ENCODE results near the gene ETNK2.

ETNK2 gene

GRCh38 chr1:204126386-204126785, 25.5 kb downstream of the ETNK2 start:
- no peak for DNase-seq (ENCODE audit: low read depth in 2 of 2)

- no peak for DNase-seq (ENCODE audit: low read depth in 2 of 2)
Measured at GRCh38 chr1:204125759-204126351, 26.0 kb downstream of the ETNK2 start.

- no peak for DNase-seq (ENCODE audit: low read depth in 2 of 2)
Measured at GRCh38 chr1:204124639-204125038, 27.2 kb downstream of the ETNK2 start.

GRCh38 chr1:204123376-204123775, 28.5 kb downstream of the ETNK2 start:
- DNase-seq (ENCODE audit: low read depth in 2 of 2), result no peak

- DNase-seq (ENCODE audit: low read depth in 2 of 2), result no peak
Measured at GRCh38 chr1:204121840-204122555, 29.8 kb downstream of the ETNK2 start.

GRCh38 chr1:204116539-204116938, 35.3 kb downstream of the ETNK2 start:
- DNase-seq (ENCODE audit: low read depth in 2 of 2), result no peak

- no peak for DNase-seq (ENCODE audit: low read depth in 2 of 2)
Measured at GRCh38 chr1:204115116-204115515, 36.7 kb downstream of the ETNK2 start.

- no peak for DNase-seq (ENCODE audit: low read depth in 2 of 2)
Measured at GRCh38 chr1:204114606-204115005, 37.2 kb downstream of the ETNK2 start.

GRCh38 chr1:204113896-204114295, 37.9 kb downstream of the ETNK2 start:
- DNase-seq (ENCODE audit: low read depth in 2 of 2), result no peak

GRCh38 chr1:204112876-204113730, 38.7 kb downstream of the ETNK2 start:
- no peak for DNase-seq (ENCODE audit: low read depth in 2 of 2)

GRCh38 chr1:204110894-204111633, 40.8 kb downstream of the ETNK2 start:
- DNase-seq (ENCODE audit: low read depth in 2 of 2), result no peak

GRCh38 chr1:204108312-204109141, 43.3 kb downstream of the ETNK2 start:
- no peak for DNase-seq (ENCODE audit: low read depth in 2 of 2)

- no peak for DNase-seq (ENCODE audit: low read depth in 2 of 2)
Measured at GRCh38 chr1:204107892-204108291, 44.0 kb downstream of the ETNK2 start.

- DNase-seq (ENCODE audit: low read depth in 2 of 2), result no peak
Measured at GRCh38 chr1:204106825-204107224, 45.0 kb downstream of the ETNK2 start.

- no peak for DNase-seq (ENCODE audit: low read depth in 2 of 2)
Measured at GRCh38 chr1:204105131-204105515, 46.7 kb downstream of the ETNK2 start.

- no peak for DNase-seq (ENCODE audit: low read depth in 2 of 2)
Measured at GRCh38 chr1:204104331-204105130, 47.3 kb downstream of the ETNK2 start.

- DNase-seq (ENCODE audit: low read depth in 2 of 2), result no peak
Measured at GRCh38 chr1:204103431-204103741, 48.5 kb downstream of the ETNK2 start.

GRCh38 chr1:204102739-204103430, 49.0 kb downstream of the ETNK2 start:
- DNase-seq (ENCODE audit: low read depth in 2 of 2), result no peak

GRCh38 chr1:204102029-204102611, 49.7 kb downstream of the ETNK2 start:
- no peak for DNase-seq (ENCODE audit: low read depth in 2 of 2)
